Measurements from ENCODE around the gene KCNK4.
A peak's percentile ranks its signal among the peaks of the same experiment; 100 is the strongest.

Gene KCNK4

GRCh38 chr11:64291262-64291751 is at the start of gene KCNK4:
TSS of gene KCNK4 (plus strand) at chr11:64291302. CDS start at chr11:64293019, 1,717 bp downstream.
- TF ChIP-seq NFIC (IDR thresholded peaks at IDR 0.05) (no peak), TAF1 (IDR thresholded peaks at IDR 0.05; ENCODE audit: low read depth) (no peak), EGR1 (IDR thresholded peaks at IDR 0.05) (no peak), TCF12 (IDR thresholded peaks at IDR 0.05; ENCODE audit: low read depth) (no peak), YY1 (IDR thresholded peaks at IDR 0.05; ENCODE audit: low read depth) (no peak), ZBTB7A (IDR thresholded peaks at IDR 0.05; ENCODE audit: low read depth) (no peak)

- TF ChIP-seq CREB1 (IDR thresholded peaks at IDR 0.05; ENCODE audit: low read depth) (no peak), YY1 (IDR thresholded peaks at IDR 0.05; ENCODE audit: low read depth) (peak; percentile 81), TAF1 (IDR thresholded peaks at IDR 0.05; ENCODE audit: low read depth) (peak; percentile 65), EGR1 (IDR thresholded peaks at IDR 0.05) (peak; percentile 53), FOXM1 (IDR thresholded peaks at IDR 0.05; ENCODE audit: borderline replicate concordance, low read depth) (no peak), ZBTB7A (IDR thresholded peaks at IDR 0.05; ENCODE audit: low read depth) (peak; percentile 29; the same call in 1 of the 2 replicates), TEAD4 (IDR thresholded peaks at IDR 0.05) (no peak), EP300 (IDR thresholded peaks at IDR 0.05; ENCODE audit: borderline replicate concordance) (no peak), NFIC (IDR thresholded peaks at IDR 0.05) (no peak), REST (IDR thresholded peaks at IDR 0.05; ENCODE audit: low read depth) (no peak), RAD21 (IDR thresholded peaks at IDR 0.05; ENCODE audit: low read depth) (no peak), USF1 (IDR thresholded peaks at IDR 0.05) (no peak)
These were observed 49.4 kb upstream of the KCNK4 start for GRCh38 chr11:64241491-64242374.

GRCh38 chr11:64243236-64243854 is 47.8 kb upstream of the KCNK4 start:
- TF ChIP-seq TEAD4 (IDR thresholded peaks at IDR 0.05) (no peak), FOXM1 (IDR thresholded peaks at IDR 0.05; ENCODE audit: borderline replicate concordance, low read depth) (no peak), CREB1 (IDR thresholded peaks at IDR 0.05; ENCODE audit: low read depth) (no peak), CEBPB (IDR thresholded peaks at IDR 0.05) (no peak), USF1 (IDR thresholded peaks at IDR 0.05) (no peak), EP300 (IDR thresholded peaks at IDR 0.05; ENCODE audit: borderline replicate concordance) (no peak), NFIC (IDR thresholded peaks at IDR 0.05) (no peak)

- no peak for TF ChIP-seq EP300 (IDR thresholded peaks at IDR 0.05; ENCODE audit: borderline replicate concordance)
- TF ChIP-seq RAD21 (IDR thresholded peaks at IDR 0.05; ENCODE audit: low read depth) = no peak
- TF ChIP-seq EGR1 (IDR thresholded peaks at IDR 0.05) = no peak
- TF ChIP-seq CREB1 (IDR thresholded peaks at IDR 0.05; ENCODE audit: low read depth) = no peak
- no peak for TF ChIP-seq REST (IDR thresholded peaks at IDR 0.05; ENCODE audit: low read depth)
- TF ChIP-seq USF1 (IDR thresholded peaks at IDR 0.05) = no peak
- TF ChIP-seq FOXM1 (IDR thresholded peaks at IDR 0.05; ENCODE audit: borderline replicate concordance, low read depth) = no peak
- TF ChIP-seq TEAD4 (IDR thresholded peaks at IDR 0.05) = no peak
- TF ChIP-seq CEBPB (IDR thresholded peaks at IDR 0.05) = no peak
- TF ChIP-seq NFIC (IDR thresholded peaks at IDR 0.05) = no peak
- no peak for TF ChIP-seq MAX (IDR thresholded peaks at IDR 0.05)
- no peak for TF ChIP-seq YY1 (IDR thresholded peaks at IDR 0.05; ENCODE audit: low read depth)
- TF ChIP-seq TCF12 (IDR thresholded peaks at IDR 0.05; ENCODE audit: low read depth) = no peak
- TF ChIP-seq TAF1 (IDR thresholded peaks at IDR 0.05; ENCODE audit: low read depth) = no peak
- TF ChIP-seq ZBTB7A (IDR thresholded peaks at IDR 0.05; ENCODE audit: low read depth) = no peak
These were observed 47.0 kb upstream of the KCNK4 start for GRCh38 chr11:64244107-64244506.

- TF ChIP-seq REST (IDR thresholded peaks at IDR 0.05; ENCODE audit: low read depth) = no peak
- TF ChIP-seq FOXM1 (IDR thresholded peaks at IDR 0.05; ENCODE audit: borderline replicate concordance, low read depth) = no peak
- no peak for TF ChIP-seq EP300 (IDR thresholded peaks at IDR 0.05; ENCODE audit: borderline replicate concordance)
- no peak for TF ChIP-seq RAD21 (IDR thresholded peaks at IDR 0.05; ENCODE audit: low read depth)
- TF ChIP-seq NFIC (IDR thresholded peaks at IDR 0.05) = no peak
These were observed 46.1 kb upstream of the KCNK4 start for GRCh38 chr11:64244966-64245365.

All from Ishikawa (cell line).